HG02642 (cell line): ENCODE results near the gene DRAP1.
"Not testable (repeated sequence)": the region's sequence is repeated elsewhere in the genome, so short reads cannot be mapped to it uniquely, and the experiment has no call there.

Source experiments
- ATAC-seq: cut with Tn5 transposase; IDR thresholded peaks from one replicate; pipeline ENCODE4 v1.9.1; 2021; ENCODE audit warnings: mild to moderate bottlenecking; ENCODE audit not compliant: unreplicated experiment, poor library complexity

DRAP1 gene

DNA sequence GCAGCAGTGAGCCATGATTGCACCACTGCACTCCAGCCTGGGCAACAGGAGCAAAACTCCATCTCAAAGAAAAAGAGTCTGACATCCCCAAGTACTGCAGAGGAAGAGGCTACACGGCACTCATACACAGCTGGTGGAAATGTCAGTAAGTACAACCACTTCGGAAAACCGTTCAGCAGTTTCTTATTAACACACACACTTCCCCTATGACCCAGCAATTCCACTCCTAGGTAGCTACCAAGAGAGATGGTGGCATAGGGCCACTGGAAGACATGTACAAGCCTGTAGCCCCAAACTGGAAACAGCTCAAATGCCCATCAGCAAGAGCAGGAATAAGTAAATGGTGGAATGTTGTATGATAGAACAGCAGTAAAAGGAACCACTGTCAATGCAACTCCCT is 3.3 kb downstream of the DRAP1 start:
- ATAC-seq = no peak

DNA sequence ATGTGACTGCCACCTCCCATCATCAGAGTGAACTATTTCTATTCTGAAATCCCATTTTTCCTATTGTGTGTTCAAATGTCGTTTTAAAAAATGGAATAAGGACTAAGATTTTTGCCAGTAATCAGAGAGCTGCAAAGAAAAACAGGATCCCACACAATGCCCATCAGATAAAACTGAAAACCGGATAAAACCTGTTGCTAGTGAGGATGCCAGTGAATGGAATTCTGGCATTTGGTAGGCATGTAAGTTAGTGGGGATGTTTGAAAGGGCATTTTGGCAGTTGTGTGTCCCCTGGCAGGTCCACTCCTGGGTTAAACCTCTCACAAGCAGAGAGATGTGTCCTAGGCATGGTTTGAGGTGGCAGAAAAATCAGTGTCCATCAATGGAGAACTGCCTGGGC is 6.2 kb downstream of the DRAP1 start:
- no peak for ATAC-seq

- peak; percentile 64 for ATAC-seq
These were observed 8.7 kb downstream of the DRAP1 start for GRCh38 chr11:65927904-65928397.

- ATAC-seq = no peak
These were observed 9.4 kb downstream of the DRAP1 start for GRCh38 chr11:65928667-65929066.

DNA sequence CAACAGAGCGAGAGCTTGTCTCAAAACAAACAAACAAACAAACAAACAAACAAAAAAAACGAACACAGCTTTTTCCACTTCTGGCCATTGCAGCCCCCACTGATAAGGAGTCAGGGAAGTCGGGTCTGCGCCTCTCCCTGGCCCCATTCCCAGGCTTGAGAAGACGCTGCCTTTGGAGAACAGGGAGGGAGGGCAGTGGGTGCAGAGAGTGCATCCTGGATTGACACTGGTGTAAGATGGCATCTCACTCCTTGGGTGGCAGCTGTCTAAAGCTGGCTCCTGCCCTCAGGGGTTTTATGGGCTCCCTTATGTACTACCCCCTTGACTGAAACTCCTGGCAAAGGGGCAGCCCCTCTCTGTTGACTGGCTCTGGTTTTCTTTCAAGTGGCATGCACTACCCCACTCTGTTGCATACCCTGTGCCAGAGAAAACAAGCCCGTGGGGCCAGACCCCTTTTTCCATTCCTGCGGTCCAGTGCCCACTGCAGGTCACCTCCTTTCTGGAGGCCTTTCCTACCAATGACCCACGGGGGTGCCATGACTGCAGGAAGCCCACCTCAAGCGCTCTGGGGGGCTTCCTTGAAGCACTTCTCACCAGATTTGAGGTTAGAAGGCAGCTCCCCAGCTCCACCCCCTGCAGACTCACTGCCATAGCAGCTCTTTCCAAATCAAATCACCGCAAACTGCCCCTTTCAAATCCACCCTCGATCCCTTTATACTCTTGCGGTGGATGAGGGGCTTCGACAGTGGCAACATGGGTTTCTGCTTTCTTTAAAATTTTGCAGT is 12.7 kb downstream of the DRAP1 start:
- no peak for ATAC-seq

DNA sequence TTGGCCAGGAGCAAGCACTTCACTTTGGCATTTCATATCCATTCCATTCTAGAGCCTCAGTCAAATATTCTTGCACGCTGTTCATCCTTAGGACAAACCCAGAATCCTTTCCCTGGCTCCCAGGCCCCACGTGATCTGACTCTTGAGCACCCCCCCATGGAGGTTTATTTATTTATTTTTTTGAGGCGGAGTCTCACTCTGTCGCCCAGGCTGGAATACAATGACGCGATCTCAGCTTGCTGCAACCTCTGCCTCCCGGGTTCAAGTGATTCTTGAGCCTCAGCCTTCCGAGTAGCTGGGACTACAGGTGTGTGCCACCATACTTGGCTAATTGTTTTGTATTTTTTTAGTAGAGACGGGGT is 13.3 kb downstream of the DRAP1 start:
- no peak for ATAC-seq

GRCh38 chr11:65934014-65934413 is 14.8 kb downstream of the DRAP1 start:
- no peak for ATAC-seq

DNA sequence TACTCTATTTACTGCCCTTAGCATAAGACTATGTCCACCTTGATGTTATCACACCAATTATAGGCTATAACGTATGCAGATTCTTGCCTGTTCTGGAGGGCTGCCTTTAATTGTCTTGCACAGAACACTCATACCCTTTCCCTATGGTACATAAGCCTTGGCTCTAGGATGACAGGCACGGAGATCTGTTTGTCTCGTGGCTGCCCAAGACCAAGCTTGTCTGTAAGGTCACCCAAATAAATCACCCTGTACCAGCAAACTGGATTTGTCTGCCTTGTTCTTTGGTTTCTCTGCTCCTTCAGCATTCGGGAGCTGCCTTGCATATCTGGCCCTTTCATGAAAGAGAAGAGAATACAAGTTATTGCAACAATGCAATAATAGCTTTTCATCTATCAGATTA is 18.5 kb downstream of the DRAP1 start:
- ATAC-seq = no peak

DNA sequence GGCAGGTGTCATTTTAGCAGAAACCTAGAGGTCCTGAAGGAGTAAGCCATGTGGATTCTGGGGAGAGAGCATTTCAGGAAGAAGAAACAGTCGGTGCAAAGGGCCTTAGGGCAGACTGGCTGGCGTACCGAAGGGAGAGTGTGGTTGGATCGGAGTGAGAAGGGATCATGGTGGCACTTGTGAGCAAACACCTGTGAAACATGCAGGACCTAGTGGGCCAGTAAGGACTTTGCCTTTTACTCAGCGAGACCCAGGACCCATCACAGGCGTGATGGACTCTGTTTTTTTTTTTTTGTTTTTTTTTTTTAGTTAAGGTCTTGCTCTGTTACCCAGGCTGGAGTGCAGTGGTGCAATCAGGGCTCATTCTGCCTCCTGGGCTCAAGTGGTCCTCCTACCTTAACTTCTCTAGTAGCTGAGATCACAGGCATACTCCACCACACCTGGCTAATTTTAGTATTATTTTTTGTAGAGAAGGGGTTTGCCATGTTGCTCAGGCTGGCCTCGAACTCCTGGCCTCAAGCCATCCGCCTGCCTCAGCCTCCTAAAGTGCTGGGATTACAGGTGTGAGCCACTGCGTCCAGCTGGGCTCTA is 22.6 kb downstream of the DRAP1 start:
- no peak for ATAC-seq

- no peak for ATAC-seq
These were observed 23.3 kb downstream of the DRAP1 start for GRCh38 chr11:65942531-65942930.

- no peak for ATAC-seq
These were observed 25.0 kb downstream of the DRAP1 start for GRCh38 chr11:65944191-65944590.

GRCh38 chr11:65944767-65945166 is 25.5 kb downstream of the DRAP1 start:
- no peak for ATAC-seq

DNA sequence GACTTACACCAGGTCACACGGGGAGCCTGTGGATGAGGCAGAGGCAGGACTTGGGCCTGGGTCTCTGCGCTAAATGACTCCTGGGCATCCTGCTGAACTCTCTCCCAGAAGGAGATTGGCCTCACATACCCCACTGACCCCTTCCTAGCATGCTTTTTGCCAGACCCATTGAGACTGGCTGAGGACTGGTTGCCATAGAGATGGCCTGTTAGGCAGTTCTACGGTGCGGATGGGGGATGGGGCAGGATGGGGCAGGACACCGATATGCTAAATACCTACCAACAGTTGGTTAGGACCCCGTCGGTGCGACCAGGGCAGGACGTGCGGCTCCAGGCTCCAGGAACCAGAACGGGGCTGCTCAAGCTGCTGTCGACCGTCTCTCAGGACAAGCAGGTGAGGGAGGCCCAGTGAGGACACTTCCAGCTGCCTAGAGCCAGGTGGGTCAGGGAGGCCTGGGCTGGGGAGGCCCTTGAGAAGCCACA is 26.2 kb downstream of the DRAP1 start, which contains the start of gene TSGA10IP:
Gene TSGA10IP (plus strand): TSS at position 51 of the 482 bp plus-strand sequence. CDS start 196 bp downstream, at position 247.
- no peak for ATAC-seq

DNA sequence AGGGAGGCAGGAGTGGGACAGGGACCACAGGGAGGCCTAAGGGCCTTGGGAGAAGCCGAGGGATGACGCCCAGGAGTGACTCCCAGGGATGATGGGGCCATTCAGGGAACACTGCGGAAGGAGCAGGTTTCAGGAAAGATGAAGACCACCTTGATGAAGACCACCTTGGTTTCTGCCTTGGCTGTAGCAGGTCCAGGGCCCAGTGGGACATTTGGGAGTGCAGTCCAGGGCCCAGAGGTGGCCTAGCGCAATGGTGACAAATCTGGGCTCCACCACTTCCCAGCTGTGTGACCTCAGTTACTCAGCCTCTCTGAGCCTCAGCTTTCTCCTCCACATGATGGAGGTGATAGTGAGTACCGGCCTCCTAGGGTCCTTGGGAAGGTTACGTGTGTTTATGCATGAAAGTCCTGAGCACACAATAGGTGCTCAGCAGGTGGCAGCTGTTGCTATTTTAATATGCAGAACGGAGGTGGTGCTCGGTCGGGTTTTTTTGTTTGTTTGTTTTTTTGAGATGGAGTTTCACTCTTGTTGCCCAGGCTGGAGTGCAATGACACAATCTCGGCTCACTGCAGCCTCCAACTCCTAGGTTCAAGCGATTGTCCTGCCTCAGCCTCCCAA is 26.8 kb downstream of the DRAP1 start:
- no peak for ATAC-seq

- ATAC-seq = no peak
These were observed 27.4 kb downstream of the DRAP1 start for GRCh38 chr11:65946655-65947054.

DNA sequence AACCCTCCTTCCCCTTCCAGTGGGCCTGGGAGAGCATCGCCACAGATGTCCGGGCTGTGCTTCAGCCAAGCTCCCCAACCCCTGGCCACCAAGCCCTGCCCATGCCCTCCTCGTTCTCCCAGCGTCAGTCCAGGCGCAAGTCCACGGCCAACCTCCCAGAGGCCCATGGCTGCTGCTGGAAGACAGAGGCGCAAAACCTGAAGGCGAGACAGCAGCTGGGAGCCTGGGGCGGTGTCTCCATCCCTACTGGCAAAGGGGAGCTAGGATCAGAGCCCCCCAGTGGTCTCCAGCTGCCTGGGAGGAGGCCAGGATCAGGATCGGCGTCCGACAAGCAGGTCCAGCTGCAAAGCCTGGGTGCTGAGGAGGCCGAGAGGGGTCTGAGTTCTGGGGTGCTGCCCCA is 27.9 kb downstream of the DRAP1 start:
- no peak for ATAC-seq

- ATAC-seq = no peak
These were observed 28.4 kb downstream of the DRAP1 start for GRCh38 chr11:65947603-65948125.

DNA sequence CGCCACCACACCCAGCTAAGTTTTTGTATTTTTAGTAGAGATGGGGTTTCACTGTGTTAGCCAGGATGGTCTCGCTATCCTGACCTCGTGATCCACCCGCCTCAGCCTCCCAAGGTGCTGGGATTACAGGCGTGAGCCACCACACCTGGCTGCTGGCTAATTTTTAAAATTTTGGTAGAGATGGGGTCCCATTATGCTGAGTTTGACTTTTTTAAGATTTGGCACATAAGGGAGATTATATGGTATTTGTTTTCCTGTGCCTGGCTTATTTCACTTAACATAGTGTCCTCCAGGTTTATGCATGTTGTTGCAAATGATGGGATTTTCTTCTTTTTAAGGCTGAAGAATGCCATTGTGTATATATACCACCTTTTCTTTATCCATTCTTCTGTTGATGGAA is 31.5 kb downstream of the DRAP1 start:
- not testable (repeated sequence) for ATAC-seq

GRCh38 chr11:65951641-65952040 is 32.4 kb downstream of the DRAP1 start:
- ATAC-seq = not testable (repeated sequence)

DNA sequence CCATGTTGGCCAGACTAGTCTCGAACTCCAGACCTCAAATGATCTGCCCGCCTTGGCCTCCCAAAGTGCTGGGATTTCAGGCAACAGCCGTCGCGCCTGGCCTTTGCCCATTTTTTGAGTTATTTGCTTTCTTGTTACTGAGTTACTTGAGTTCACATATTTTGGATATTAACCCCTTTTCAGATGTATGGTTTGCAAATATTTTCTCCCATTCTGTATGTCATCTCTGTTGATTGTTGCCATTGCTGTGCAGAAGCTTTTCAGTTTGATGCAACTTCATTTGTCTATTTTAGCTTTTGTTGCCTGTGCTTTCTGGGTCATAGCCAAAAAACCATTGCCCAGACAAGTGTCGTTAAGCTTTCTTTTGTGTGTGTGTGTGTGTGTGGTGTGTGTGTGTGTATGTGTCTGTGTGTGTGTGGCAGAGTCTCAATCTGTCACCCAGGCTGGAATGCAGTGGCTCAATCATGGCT is 32.9 kb downstream of the DRAP1 start:
- ATAC-seq = no peak

GRCh38 chr11:65953471-65953870 is 34.2 kb downstream of the DRAP1 start:
- no peak for ATAC-seq
